ENCODE data around the gene ANKRD31.

Gene ANKRD31

DNA sequence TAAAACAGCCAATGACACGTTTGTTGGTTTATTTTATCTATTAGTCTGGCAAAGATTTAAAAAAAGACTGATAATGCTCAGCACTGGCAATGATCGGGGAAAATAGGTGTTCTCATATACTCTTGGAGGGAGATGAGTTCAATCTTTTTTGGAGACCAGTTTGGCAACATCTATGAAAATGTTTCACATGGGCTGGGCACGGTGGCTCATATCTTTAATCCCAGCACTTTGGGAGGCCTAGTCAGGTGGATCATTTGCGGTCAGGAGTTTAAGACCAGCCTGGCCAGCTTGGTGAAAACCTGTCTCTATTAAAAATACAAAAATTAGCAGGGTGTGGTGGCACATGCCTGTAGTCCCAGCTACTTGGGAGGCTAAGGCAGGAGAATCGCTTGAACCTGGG is 6.8 kb upstream of the ANKRD31 start:
- TF ChIP-seq, protein P1, sequence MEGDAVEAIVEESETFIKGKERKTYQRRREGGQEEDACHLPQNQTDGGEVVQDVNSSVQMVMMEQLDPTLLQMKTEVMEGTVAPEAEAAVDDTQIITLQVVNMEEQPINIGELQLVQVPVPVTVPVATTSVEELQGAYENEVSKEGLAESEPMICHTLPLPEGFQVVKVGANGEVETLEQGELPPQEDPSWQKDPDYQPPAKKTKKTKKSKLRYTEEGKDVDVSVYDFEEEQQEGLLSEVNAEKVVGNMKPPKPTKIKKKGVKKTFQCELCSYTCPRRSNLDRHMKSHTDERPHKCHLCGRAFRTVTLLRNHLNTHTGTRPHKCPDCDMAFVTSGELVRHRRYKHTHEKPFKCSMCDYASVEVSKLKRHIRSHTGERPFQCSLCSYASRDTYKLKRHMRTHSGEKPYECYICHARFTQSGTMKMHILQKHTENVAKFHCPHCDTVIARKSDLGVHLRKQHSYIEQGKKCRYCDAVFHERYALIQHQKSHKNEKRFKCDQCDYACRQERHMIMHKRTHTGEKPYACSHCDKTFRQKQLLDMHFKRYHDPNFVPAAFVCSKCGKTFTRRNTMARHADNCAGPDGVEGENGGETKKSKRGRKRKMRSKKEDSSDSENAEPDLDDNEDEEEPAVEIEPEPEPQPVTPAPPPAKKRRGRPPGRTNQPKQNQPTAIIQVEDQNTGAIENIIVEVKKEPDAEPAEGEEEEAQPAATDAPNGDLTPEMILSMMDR (IDR thresholded peaks at IDR 0.05), result no peak
- no peak for TF ChIP-seq ZFX (IDR thresholded peaks at IDR 0.05; ENCODE audit: borderline replicate concordance)
- no peak overlapping the region for H3K27ac ChIP-seq

DNA sequence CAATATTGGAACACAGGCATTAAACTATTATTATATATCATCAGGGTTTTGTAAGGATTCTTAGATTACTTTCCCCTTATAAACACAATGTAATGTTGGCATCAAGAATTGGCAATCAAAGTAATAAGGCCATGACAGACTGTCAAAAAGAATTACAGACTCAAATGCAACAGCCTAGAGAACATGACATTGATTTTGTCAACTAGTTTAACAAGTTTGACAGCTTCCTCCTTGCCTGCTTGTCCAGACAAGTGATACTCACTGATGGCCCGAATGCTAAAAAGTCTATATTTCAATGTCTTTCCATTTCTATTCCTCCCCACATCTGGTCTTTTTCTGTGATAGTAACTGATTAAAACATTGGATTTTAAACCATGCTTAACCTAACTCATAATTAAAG is 6.4 kb upstream of the ANKRD31 start:
- TF ChIP-seq ZFX (IDR thresholded peaks at IDR 0.05; ENCODE audit: borderline replicate concordance), result no peak
- TF ChIP-seq, protein P1 (IDR thresholded peaks at IDR 0.05), result no peak

DNA sequence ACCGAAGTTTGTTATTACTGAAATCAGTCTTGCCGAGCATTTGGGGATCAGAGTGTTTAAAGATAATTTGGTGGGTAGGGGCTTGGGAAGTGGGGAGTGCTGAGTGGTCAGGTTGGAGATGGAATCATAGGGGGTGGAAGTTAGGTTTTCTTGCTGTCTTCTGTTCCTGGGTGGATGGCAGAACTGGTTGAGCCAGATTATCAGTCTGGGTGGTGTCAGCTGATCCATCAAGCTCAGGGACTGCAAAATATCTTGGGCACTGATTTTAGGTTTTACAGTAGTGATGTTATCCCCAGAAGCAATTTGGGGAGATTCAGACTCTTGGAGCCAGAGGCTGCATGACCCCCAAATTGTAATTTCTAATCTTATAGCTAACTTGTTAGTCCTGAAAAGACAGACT is 5.4 kb upstream of the ANKRD31 start:
- H3K27ac ChIP-seq, result no peak overlapping the region
- TF ChIP-seq ZFX (IDR thresholded peaks at IDR 0.05; ENCODE audit: borderline replicate concordance), result no peak
- TF ChIP-seq, protein P1 (IDR thresholded peaks at IDR 0.05), result no peak

More for the DNA sequence above, 6.4 kb upstream of the ANKRD31 start:
- no peak overlapping the region for H3K27ac ChIP-seq

DNA sequence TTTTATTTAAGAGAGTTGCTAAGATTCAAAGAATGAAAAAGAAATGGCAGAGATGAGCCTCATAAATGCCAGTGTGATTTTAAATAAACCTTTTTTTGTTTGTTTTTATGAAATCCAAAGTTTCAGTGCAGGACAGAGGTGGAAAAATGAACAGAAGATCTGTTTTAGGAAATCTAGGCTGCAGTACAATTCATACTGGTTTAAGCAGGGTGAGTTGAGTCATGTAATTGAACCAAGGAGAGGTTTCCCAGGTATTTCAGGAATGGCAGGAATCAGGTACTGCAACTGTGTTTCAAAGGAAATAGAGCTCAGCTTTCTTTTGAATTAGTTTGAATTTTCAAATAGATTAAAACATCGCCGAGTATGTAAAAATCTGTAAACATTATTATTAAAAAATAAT is 3.0 kb upstream of the ANKRD31 start:
- H3K27ac ChIP-seq, result no peak overlapping the region
- TF ChIP-seq, protein P1 (IDR thresholded peaks at IDR 0.05), result no peak
- TF ChIP-seq ZFX (IDR thresholded peaks at IDR 0.05; ENCODE audit: borderline replicate concordance), result no peak

DNA sequence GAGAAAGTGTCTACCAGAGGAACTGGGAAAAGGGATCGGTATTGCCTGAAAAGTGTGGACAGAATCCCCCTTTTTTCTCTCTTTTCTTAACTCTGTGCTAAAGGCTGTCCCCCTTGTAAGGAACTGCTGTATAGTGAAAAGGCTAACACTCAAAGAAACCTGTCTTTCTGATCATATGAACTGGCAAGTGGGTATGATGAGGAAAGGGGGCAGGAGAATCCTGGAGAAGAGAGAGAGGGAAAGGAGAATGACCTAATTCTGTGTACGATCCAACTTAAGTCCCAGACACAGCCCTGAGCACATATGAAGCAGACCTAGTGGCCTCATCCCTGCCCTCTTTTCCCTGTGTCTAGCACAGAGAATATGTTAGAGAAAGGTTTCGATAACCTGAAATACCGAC is 967 bp downstream of the ANKRD31 start:
- TF ChIP-seq, protein P1 (IDR thresholded peaks at IDR 0.05), result no peak
- no peak for TF ChIP-seq ZFX (IDR thresholded peaks at IDR 0.05; ENCODE audit: borderline replicate concordance)
- H3K27ac ChIP-seq, result no peak overlapping the region

DNA sequence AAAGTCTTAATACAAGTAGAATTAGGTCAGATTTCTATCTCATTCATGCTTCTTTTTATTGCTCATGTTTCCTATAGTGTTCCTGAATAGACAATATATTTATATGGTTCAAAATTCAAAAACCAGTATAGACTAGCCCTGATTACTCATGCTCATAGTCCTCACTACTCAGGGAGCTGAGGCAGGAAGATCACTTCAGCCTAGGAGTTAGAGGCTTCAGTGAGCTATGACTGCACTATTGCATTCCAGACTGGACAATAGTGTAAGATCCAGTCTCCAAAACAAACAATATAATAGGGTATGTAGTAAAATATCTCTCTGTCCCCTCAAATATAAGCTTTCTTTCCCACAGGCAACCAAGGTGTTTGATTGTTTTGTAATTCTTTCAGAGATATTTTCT is 2.4 kb downstream of the ANKRD31 start:
- TF ChIP-seq ZFX (IDR thresholded peaks at IDR 0.05; ENCODE audit: borderline replicate concordance), result no peak
- TF ChIP-seq, protein P1 (IDR thresholded peaks at IDR 0.05), result no peak
- H3K27ac ChIP-seq, result no peak overlapping the region

DNA sequence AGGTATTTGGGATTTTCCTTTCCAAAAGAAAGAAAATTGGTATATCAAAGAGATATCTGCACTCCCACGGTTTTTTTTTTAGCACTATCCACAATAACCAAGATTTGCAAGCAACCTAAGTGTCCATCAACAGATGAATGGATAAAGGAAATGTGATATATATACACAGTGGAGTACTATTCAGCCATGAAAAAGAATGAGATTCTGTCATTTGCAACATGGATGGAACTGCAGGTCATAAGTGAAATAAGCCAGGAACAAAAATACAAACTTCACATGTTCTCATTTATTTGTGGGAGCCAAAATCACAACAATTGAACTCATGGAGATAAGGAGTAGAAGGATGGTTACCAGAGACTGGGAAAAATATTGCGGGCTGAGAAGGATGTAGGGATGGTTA is 9.8 kb downstream of the ANKRD31 start:
- H3K27ac ChIP-seq, result no peak overlapping the region
- no peak for TF ChIP-seq ZFX (IDR thresholded peaks at IDR 0.05; ENCODE audit: borderline replicate concordance)
- TF ChIP-seq, protein P1 (IDR thresholded peaks at IDR 0.05), result no peak
